Measurements from ENCODE around the gene PDPK1.
A peak's percentile ranks its signal among the peaks of the same experiment; 100 is the strongest.

- TF ChIP-seq POLR2A (IDR thresholded peaks at IDR 0.05; ENCODE audit: low read depth) (peak; percentile 19), CTCF (IDR thresholded peaks at IDR 0.05) (no peak)
Observed at GRCh38 chr16:2507052-2507659, 30.7 kb upstream of the PDPK1 start.

All from esophagus muscularis mucosa (tissue), 3 donors.